GM18502 (cell line): ENCODE data around the gene GRIA3.
"Not testable (repeated sequence)": the region's sequence is repeated elsewhere in the genome, so short reads cannot be mapped to it uniquely, and the experiment has no call there.

Source experiments
- ATAC-seq: cut with Tn5 transposase; IDR thresholded peaks from one replicate; pipeline ENCODE4 v1.9.1; 2021; ENCODE audit warnings: mild to moderate bottlenecking; ENCODE audit not compliant: unreplicated experiment, poor library complexity

Gene GRIA3

GRCh38 chrX:123263747-123264146 lies 79.7 kb downstream of the GRIA3 start:
- no peak for ATAC-seq

GRCh38 chrX:123267220-123267619 lies 83.1 kb downstream of the GRIA3 start:
- no peak for ATAC-seq

- ATAC-seq = no peak
Measured at GRCh38 chrX:123271902-123272301, 87.8 kb downstream of the GRIA3 start.

GRCh38 chrX:123272630-123273029 lies 88.6 kb downstream of the GRIA3 start:
- ATAC-seq = no peak

GRCh38 chrX:123274796-123275195 lies 90.7 kb downstream of the GRIA3 start:
- ATAC-seq = no peak

GRCh38 chrX:123277347-123277746 lies 93.3 kb downstream of the GRIA3 start:
- ATAC-seq = no peak

- peak; percentile 63 for ATAC-seq
Measured at GRCh38 chrX:123277821-123278220, 93.7 kb downstream of the GRIA3 start.

GRCh38 chrX:123282241-123282640 lies 98.2 kb downstream of the GRIA3 start:
- no peak for ATAC-seq

- not testable (repeated sequence) for ATAC-seq
Measured at GRCh38 chrX:123283407-123283806, 99.3 kb downstream of the GRIA3 start.

- no peak for ATAC-seq
Measured at GRCh38 chrX:123291623-123292022, 107.5 kb downstream of the GRIA3 start.

GRCh38 chrX:123298026-123298425 lies 113.9 kb downstream of the GRIA3 start:
- no peak for ATAC-seq

GRCh38 chrX:123303429-123303828 lies 119.4 kb downstream of the GRIA3 start:
- ATAC-seq = no peak

GRCh38 chrX:123308658-123309057 lies 124.6 kb downstream of the GRIA3 start:
- ATAC-seq = no peak

GRCh38 chrX:123310112-123310511 lies 126.0 kb downstream of the GRIA3 start:
- ATAC-seq = no peak

- ATAC-seq = no peak
Measured at GRCh38 chrX:123311486-123311885, 127.4 kb downstream of the GRIA3 start.

- ATAC-seq = no peak
Measured at GRCh38 chrX:123313486-123313885, 129.4 kb downstream of the GRIA3 start.

GRCh38 chrX:123320622-123321021 lies 136.5 kb downstream of the GRIA3 start:
- no peak for ATAC-seq

GRCh38 chrX:123322536-123322935 lies 138.5 kb downstream of the GRIA3 start:
- ATAC-seq = no peak

- ATAC-seq = peak; percentile 65
Measured at GRCh38 chrX:123324625-123325024, 140.5 kb downstream of the GRIA3 start.

- ATAC-seq = peak; percentile 88
Measured at GRCh38 chrX:123330229-123330942, 146.3 kb downstream of the GRIA3 start.

- ATAC-seq = no peak
Measured at GRCh38 chrX:123331349-123331748, 147.3 kb downstream of the GRIA3 start.

GRCh38 chrX:123331859-123332258 lies 147.8 kb downstream of the GRIA3 start:
- no peak for ATAC-seq
